ENCODE data around the gene LCN10.

GRCh38 chr9:136729926-136730325 lies 12.8 kb downstream of the LCN10 start:
- TF ChIP-seq ARNTL (CRISPR knock-in tag; IDR thresholded peaks at IDR 0.05; ENCODE audit: borderline replicate concordance, low read depth): no peak
- no peak for TF ChIP-seq TCF4 (CRISPR knock-in tag; IDR thresholded peaks at IDR 0.05; ENCODE audit: borderline replicate concordance)
